ENCODE data around the gene MNS1.
"Not testable (repeated sequence)": the region's sequence is repeated elsewhere in the genome, so short reads cannot be mapped to it uniquely, and the experiment has no call there.

Gene MNS1

GRCh38 chr15:56456229-56456628 lies 8.7 kb downstream of the MNS1 start:
- in situ Hi-C loops (cut with MboI; ENCODE audit: low sequenced_read_pairs) = no loop called here

- in situ Hi-C loops (cut with MboI; ENCODE audit: low sequenced_read_pairs) = no loop called here
These were observed 10.1 kb downstream of the MNS1 start for GRCh38 chr15:56454836-56455235.

- in situ Hi-C loops (cut with MboI; ENCODE audit: low sequenced_read_pairs) = loop anchor here (25.0 kb wide), 1 partner anchor 783 kb away; no protein-coding TSS in a partner anchor
These were observed 19.2 kb downstream of the MNS1 start for GRCh38 chr15:56445746-56446145.

GRCh38 chr15:56442354-56442753 lies 22.6 kb downstream of the MNS1 start:
- in situ Hi-C loops (cut with MboI; ENCODE audit: low sequenced_read_pairs) = loop anchor here (25.0 kb wide), 1 partner anchor 780 kb away; no protein-coding TSS in a partner anchor

- in situ Hi-C loops (cut with MboI; ENCODE audit: low sequenced_read_pairs) = loop anchor here (25.0 kb wide), 1 partner anchor 778 kb away; no protein-coding TSS in a partner anchor
These were observed 24.6 kb downstream of the MNS1 start for GRCh38 chr15:56440214-56440770.

- in situ Hi-C loops (cut with MboI; ENCODE audit: low sequenced_read_pairs) = loop anchor here (10.0 to 25.0 kb wide), 2 partner anchors 178 to 770 kb away; no protein-coding TSS in a partner anchor
These were observed 32.6 kb downstream of the MNS1 start for GRCh38 chr15:56432304-56432703.

- in situ Hi-C loops (cut with MboI; ENCODE audit: low sequenced_read_pairs) = loop anchor here (25.0 kb wide), 1 partner anchor 767 kb away; no protein-coding TSS in a partner anchor
These were observed 36.0 kb downstream of the MNS1 start for GRCh38 chr15:56428821-56429458.

- in situ Hi-C loops (cut with MboI; ENCODE audit: low sequenced_read_pairs) = loop anchor here (25.0 kb wide), 1 partner anchor 764 kb away; no protein-coding TSS in a partner anchor
These were observed 39.0 kb downstream of the MNS1 start for GRCh38 chr15:56425976-56426375.

GRCh38 chr15:56425276-56425675 lies 39.7 kb downstream of the MNS1 start:
- in situ Hi-C loops (cut with MboI; ENCODE audit: low sequenced_read_pairs) = loop anchor here (25.0 kb wide), 1 partner anchor 763 kb away; no protein-coding TSS in a partner anchor

GRCh38 chr15:56413114-56413733 lies 51.7 kb downstream of the MNS1 start:
- in situ Hi-C loops (cut with MboI; ENCODE audit: low sequenced_read_pairs) = not testable (repeated sequence)

- in situ Hi-C loops (cut with MboI; ENCODE audit: low sequenced_read_pairs) = no loop called here
These were observed 53.7 kb downstream of the MNS1 start for GRCh38 chr15:56411122-56411749.

GRCh38 chr15:56410721-56411120 lies 54.2 kb downstream of the MNS1 start:
- in situ Hi-C loops (cut with MboI; ENCODE audit: low sequenced_read_pairs) = no loop called here

- in situ Hi-C loops (cut with MboI; ENCODE audit: low sequenced_read_pairs) = not testable (repeated sequence)
These were observed 65.7 kb downstream of the MNS1 start for GRCh38 chr15:56399209-56399608.

GRCh38 chr15:56397325-56397724 lies 67.6 kb downstream of the MNS1 start:
- in situ Hi-C loops (cut with MboI; ENCODE audit: low sequenced_read_pairs) = not testable (repeated sequence)

GRCh38 chr15:56394909-56395308 lies 70.0 kb downstream of the MNS1 start:
- in situ Hi-C loops (cut with MboI; ENCODE audit: low sequenced_read_pairs) = no loop called here

GRCh38 chr15:56393277-56393676 lies 71.7 kb downstream of the MNS1 start:
- in situ Hi-C loops (cut with MboI; ENCODE audit: low sequenced_read_pairs) = no loop called here

- in situ Hi-C loops (cut with MboI; ENCODE audit: low sequenced_read_pairs) = no loop called here
These were observed 74.1 kb downstream of the MNS1 start for GRCh38 chr15:56390739-56391267.

GRCh38 chr15:56385908-56386307 lies 79.0 kb downstream of the MNS1 start:
- in situ Hi-C loops (cut with MboI; ENCODE audit: low sequenced_read_pairs) = no loop called here

- in situ Hi-C loops (cut with MboI; ENCODE audit: low sequenced_read_pairs) = no loop called here
These were observed 81.9 kb downstream of the MNS1 start for GRCh38 chr15:56383010-56383409.

Measured in HL-60/S4 (cell line).